ENCODE results near the gene BRAT1.

BRAT1 gene

DNA sequence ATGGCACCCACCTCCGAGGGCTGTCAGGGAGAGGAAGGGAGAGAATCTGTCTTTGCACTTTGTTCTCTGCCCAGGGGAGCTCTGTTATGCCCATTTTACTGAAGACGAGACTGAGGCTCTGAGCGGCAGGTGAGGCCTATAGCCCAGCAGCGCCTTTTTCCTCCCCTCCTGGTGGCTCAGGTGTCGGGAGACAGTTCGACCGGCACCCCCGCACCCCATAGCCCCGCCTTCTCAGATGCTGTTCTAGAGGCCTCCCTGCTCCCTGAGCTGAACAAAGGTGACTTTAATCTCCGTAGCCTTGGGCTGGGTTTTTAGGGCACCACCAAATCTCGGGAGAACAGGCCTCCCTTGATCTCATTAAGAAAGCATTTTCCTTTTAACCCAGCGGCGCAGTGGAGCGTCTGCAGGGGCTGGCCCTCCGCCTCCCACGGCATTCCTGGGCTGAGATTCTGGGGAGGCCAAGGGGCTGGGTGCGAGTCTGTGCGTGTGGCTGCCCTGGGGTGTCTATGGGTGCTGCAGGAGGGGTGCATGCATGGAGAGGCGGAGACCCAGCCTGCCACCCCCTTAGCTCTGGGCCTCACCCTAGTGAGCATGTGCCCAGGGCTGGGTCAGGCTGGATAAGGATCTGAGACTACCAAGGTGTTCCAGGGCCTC lies 32.4 kb downstream of the BRAT1 start:
- no peak for DNase-seq

DNA sequence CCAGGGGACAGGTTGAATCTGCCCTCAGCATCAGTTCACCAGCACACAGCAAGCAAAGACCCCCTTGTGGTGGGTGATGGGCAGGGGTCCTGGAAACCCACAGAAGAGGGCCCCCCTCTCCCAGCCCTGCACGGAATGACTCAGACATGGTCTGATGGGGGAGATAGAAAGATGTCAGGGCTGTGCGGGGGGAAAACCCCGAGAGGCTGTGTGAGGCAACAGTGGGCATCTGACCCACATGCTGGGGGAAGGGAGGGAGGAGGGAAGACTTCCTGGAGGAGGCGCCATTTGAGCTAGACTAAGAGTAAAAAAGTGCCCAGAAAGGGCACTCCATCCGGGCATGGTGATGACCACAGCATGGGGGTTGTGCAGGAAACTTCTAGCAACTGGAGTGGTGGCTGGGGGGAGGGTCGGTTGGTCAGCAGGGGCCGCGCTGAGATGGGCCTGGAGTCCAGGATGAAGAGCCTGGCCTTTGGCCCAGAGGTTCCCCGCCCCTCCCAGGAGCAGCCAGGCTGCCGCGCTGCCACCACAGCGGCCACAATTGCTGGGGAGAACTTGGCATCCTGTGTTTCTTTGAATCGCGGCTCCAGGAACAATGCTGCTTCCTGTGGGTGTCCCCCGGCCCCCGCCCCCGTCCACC lies 33.3 kb downstream of the BRAT1 start:
- peak; percentile 66 for DNase-seq

GRCh38 chr7:2521341-2521745 lies 34.0 kb downstream of the BRAT1 start:
- no peak for DNase-seq

DNA sequence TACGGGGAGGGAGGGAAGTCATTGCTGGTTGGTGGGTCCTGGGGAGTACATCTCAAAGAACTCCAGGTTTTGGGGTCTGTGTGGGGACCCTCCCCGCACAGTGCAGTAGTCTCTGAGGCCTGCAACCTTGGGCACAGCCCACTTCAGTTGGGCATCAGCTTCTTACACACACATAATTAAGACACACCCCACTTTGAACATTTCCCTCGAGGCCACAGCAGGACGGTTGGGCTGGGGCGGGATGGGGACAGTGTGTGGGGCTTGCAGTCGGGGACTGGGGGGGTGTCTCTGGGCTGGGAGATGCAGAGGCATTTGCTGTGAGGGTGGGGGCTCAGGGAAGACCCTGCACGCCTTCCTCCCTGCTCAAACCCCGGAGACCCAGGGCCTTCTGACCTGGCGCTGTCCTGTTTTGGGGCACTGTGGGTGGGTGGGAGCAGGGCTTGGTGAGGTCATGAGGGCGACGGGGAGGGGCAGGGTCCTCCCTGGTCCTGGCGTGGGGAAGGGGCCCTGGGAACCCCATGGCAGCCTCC lies 34.5 kb downstream of the BRAT1 start:
- DNase-seq: no peak

- no peak for DNase-seq
These were observed 35.1 kb downstream of the BRAT1 start for GRCh38 chr7:2520131-2520760.

DNA sequence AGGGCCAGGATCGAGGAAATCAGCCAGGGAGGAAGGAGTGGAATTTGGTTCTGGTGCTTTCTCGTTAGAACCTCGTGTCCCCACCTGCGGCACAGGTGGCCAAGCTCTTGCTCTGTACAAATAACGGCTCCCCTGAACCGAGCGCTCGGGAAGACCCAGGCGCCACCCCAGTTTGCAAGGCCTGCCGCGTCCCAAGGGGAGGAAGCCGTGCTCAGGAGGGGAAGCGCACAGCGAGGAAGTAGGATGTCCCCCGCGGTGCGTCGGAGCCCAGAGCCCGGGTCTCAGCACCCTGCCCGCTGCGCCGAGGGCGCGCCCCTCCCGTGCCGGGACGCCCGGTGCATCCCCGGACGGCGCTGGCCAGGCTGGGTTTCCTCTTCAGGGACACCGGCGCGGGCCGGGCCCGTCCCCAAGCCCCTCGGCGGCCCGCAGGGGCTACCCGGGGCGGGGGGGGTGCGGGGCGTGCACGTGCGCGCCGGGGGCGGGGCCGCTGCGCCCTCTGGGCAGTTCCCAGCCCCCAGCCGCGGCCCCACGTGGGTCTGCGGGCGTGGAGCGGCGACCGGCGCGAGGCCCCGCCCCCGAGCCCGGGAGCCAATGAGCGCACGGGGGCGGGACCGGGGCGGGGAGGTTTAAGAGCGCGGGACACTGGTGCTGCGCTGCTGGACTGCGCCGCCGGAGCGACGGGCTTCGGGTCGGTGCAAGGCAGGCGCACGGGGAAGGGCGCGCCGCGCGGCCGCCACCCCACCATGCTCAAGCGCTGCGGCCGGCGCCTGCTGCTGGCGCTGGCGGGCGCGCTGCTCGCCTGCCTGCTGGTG lies 36.0 kb downstream of the BRAT1 start, which contains the start of gene LFNG:
TSS of gene LFNG (plus strand) at position 656 of the 812 bp plus-strand sequence. CDS start at position 744, 88 bp downstream.
- DNase-seq: peak; percentile 82

DNA sequence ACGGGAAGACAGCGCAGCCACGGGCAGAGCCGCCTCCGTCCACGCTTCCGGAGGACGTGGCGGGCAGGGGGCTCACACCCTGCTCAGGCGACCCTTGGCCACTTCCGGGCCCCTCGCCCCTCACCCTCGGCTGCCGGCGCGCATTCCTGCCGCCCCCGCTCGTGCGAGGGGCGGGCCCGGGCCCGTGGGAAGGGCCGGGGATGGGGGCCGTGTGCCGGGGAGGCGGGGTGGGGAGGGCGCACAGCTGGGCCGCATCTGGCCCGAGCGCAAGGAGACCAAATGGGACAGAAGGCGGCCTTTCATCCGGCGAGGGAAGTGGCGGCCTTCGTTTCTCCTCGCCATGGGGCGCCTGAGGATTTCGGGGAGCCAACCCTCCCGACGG lies 36.6 kb downstream of the BRAT1 start:
- no peak for DNase-seq

DNA sequence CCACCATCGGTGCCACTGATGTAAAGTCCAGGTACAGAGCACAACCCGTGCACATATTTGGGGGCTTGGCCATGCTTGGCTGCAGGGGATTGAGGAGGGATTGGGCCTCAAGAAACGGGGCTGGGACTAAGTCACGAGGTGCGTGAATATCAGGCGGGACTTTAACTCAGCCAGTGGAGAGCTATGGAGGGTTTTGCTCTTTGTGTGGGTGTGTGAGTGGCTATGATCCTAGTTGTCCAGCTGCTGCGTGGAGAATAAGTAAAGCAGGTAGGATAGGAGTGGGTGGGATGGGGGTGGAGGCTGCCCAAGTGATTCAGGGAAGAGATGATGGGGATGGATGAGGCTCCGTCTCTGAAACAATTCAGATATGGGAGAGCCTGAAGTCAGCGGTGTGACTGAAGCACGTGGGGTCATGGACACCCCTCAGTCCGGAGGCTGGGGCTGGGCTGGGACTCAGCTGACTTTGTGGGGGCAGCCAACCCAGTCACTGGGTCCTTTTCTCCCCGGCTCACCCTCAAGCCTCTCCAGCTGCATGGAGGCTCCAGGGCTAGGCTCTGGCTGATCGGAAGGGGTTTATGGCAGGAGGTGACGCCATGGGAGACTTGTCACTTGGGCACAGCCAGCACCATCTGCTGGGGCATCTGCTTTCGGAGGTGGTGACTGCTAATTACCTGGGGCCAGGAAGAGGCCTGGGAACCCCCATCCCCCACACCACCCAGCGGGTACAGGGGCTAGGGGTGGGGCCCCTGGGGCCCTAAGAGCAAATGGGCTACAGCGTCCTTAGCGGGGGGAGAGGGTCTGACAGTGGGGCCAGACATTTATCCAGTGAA lies 37.4 kb downstream of the BRAT1 start:
- no peak for DNase-seq

DNA sequence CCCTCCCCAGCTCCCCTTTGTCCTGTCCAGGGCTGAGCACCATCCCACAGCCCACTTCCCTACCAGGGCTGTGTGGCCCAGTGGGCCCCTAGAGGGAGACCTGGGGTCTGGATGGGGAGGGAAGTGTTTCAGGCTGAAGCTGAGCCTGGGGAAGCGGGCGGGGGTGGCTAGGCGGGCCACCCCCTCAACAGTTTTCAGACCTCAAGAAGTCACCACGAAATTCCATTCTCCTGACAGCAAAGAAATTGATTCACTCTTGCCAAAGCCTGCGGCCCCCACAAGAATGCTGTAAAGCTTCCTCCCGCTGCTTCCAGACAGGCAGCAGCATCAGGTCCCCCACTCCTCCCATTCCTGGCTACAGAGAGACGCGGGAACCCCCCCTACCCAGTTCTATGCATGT lies 38.3 kb downstream of the BRAT1 start:
- no peak for DNase-seq

- no peak for DNase-seq
These were observed 39.1 kb downstream of the BRAT1 start for GRCh38 chr7:2516194-2516555.

DNA sequence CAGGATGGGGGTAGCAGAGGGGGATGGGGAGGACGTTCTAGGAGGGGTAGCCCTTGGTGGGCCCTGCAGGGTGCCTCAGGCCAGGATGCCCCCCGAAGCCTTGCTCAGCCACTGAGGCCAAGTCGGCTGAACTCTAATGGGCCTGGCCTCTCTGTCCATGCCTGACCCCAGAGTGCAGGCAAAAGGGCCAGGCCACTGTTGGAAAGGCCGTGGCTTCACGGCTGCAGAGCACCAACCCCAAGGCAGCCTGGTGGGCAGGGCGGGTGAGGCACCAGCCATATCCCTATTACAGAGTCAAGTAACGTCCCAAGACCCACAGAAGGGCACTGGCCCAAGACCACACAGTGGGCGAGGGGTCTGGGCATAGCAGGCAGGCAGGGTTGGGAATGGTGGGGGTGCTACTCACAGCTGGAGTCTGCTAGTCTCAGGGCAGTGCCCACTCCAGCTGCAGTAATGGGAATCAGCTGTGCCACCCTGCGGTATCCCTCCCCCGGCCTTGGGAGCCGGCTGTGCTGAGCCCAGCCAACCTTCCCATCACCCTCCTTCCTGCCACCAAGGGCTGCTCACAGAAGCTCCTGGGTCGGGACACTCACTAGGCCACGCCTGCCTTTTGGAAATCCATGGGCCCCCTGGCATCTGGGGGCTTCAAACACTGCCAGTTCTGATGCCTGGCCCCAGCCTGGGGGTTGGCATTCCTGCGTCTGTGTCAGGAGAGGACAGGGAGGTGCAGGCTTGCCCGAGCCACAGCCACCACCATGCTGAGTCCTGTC lies 39.7 kb downstream of the BRAT1 start:
- no peak for DNase-seq

DNA sequence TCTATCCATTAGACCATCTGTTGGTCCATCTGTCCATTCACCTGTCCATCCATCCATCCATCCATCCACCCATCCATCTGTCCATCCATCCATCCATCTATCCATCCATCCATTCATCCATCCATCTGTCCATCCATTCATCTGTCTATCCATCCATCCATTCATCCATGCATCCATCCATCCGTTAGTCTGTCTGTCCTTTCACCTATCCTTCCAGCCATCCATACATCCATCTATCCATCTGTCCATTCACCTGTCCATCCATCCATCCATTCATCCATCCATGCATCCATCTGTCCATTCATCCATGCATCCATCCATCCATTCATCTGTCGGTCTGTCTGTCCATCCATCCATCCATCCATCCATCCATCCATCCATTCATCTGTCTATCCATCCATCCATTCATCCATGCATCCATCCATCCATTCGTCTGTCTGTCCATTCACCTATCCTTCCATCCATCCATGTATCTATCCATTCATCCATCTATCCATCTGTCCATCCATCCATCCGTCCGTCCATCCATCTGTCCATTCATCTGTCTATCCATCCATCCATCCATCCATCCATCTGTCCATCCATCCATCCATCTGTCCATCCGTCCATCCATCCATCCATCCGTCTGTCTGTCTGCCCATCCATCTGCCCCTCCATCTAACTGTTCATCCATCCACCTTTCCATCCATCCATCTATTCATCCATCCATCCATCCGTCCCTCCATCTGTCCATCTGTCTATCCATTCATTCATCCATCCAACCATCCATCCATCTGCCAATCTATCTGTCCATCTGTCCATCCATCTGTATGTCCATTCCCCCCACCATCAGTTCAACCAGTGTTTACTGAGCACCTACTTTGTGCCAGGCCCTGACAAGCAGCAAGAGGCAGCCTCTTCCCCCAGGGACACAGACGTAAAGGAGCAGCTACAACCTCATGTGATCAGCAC lies 40.6 kb downstream of the BRAT1 start:
- DNase-seq: no peak

GRCh38 chr7:2513702-2514101 lies 41.6 kb downstream of the BRAT1 start:
- DNase-seq: no peak

DNA sequence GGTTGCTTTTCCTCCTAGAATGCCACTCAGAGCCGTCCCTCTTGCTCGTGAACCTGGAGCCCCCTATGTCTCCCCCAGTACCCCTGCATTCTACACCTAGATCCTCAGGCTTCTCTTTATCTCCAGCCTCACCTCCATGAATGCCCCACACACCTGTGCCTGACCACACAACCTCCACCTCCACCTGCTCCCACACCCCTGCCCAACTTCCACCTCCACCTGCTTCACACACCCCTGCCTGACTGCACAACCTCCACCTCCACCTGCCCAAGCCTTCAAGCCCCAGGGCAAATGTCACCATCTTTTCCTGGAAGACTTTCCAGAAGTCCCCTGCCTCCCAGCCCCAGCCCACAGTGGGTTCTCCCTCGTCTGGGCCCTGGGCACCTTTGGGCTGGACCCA lies 42.6 kb downstream of the BRAT1 start:
- no peak for DNase-seq

DNA sequence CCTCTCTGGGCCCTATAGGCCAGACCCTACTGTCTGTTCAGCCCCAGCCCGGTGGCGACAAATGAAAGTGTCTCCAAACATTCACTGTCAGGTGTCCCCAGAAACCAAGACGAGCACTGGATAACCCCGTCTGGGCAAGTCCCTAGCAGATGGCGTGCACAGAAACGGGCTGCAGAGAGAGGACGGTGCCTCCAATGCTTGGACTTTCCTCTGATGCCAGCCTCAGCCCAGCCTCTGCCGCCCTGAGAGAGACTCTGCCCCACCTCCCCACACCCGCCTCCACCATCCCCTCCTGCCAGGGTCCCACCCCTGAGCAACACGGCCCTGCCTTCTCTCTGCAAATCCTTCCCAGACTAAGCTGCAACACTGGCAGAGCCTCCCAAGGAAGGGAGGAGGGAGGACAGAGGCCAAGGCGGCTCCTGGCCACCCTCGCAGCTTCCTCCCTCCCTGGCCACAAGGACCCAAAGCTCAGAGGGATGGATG lies 43.1 kb downstream of the BRAT1 start:
- no peak for DNase-seq

- DNase-seq: no peak
These were observed 43.6 kb downstream of the BRAT1 start for GRCh38 chr7:2511769-2512168.

DNA sequence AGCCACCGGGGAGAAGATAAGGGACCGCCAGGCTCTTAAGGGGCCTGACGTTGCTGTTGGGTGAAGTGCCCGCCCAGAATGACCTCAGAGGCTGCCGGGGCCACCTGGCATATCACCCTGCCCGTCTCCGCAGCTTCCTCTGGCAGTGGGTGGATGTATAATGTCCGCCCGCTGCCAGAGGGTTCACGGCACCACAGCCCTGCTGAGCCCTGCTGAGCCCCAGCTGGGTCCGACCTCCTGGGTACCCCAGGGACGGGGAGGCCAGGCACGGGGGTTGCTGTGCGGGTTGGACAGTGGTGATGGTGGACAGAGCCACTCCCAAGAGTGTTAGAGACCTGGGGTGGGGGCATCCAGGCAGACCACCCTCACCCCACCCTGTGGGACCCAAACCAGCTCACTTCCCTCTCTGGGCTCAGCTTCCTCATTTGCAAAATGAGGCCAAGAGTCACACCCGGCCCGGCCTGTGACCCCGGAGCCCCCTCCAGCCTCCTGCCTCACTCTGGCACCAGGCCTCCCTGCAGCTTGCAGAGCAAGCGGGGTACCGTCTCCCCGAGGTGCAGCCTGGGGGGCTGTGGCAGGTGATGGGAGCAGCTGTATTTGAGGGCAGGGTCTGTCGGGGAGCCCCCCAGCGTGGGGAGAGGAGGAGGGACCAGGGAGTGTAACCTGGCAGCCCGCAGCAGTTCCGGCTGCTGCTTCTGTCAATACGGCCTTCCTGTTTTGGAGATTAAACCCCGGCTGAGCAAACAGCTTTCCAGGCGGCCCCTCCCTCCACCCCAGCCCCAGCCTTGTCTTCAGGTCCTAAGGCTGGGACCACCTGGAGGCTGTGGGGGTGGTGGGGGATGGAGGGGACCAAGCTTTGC lies 44.2 kb downstream of the BRAT1 start:
- peak; percentile 61 for DNase-seq

DNA sequence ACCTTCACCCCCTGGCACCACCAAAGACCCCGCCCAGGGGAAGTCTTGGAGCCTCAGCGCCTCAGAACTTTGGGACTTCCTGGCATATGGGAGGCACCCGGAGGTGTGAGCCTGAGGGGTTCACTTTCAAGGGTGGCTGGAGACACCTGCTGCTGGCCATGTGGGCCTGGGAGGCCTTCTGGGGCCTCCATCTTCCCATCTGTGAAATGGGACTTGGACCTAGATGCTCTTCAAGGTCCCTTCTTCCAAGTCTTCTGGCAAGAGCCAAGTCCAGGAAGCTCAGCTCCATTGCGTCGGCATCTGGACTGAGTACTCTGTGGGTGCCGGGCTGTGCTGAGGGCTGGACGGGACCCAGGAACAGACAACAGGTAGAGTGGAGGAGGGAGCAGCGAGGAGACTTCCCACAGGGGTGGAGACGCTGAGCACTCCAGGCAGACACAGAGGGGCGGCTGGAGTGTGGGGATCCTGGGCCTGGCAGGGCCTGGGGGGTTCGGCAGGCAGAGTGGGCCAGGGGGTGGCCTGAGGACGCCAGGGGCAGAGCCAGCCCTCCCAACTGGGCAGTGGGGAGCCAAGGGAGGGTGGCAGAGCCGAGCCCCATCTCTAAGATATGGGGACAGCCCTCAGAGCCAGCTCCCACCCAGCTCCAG lies 45.1 kb downstream of the BRAT1 start:
- DNase-seq: no peak
